ENCODE data around the gene SRRM2. TPM values are rescaled to one million over a fixed set of nuclear protein-coding genes. Genes with fewer than 3 reads are reported as not detected.
"Not testable (repeated sequence)": the region's sequence is repeated elsewhere in the genome, so short reads cannot be mapped to it uniquely, and the experiment has no call there.

SRRM2 gene
- polyA plus RNA-seq, 1 experiment, result 105 TPM

DNA sequence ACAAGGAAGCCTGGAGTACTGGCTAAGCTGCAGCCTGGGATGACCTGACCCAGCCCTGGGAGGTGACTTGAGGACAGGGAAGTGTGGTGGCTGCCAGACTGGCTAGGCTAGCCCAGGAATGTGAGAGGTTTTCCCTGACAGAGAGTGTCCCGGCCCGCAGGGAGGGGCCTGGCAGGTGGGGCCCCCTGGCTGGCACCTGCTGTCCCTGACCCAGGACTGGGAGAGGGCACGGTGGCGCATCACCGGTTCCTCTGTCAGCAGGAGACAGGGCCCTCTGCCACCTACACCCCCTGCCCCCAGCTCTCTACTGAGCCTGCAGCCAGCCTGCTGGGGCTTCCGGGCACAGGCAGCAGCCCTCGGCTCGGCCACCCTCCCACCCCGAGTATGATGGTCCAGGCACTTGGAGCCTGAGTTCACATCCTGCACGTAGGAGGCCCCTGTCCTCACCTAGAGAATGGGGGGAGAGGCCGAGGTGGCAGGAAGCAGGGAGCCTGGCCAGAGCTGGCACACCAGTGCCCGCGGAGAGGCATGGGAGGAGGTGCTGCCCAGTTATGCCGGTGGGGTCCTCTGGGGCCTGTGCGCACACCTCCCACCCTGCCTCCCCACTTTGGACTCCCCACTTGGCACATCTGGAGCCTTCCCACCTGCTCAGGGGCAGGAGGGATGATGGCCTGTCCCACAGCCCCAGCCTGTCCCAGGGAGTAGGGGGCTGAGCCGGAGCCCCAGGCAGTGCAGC lies 32.9 kb upstream of the SRRM2 start:
- CTCF ChIA-PET, result no interaction called here

DNA sequence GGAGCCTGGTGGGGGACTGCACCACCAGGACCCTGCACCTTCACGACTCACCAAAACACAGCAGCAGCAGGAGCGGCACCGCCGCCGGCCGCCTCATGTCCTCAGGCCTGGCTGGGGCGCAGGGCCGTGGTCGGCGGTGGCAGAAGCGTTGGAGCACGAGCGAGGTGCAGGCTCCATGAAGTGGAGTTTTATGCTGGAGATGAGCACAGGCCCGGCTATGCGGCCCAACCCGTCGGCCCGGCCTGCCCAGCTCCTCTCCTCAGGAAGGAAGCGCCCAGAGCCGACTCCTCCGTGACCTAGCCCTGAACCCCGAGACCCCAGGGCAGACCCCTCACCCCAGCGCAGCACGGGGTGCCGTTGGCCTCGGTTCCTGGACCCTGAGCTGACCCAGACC lies 32.4 kb upstream of the SRRM2 start, which contains the start of gene PRSS27:
TSS of gene PRSS27 (minus strand) at position 161 of the 394 bp plus-strand sequence. CDS start at position 97, 64 bp downstream.
- CTCF ChIA-PET, result no interaction called here
- POLR2A ChIA-PET, result no interaction called here
- TF ChIP-seq, protein P1, sequence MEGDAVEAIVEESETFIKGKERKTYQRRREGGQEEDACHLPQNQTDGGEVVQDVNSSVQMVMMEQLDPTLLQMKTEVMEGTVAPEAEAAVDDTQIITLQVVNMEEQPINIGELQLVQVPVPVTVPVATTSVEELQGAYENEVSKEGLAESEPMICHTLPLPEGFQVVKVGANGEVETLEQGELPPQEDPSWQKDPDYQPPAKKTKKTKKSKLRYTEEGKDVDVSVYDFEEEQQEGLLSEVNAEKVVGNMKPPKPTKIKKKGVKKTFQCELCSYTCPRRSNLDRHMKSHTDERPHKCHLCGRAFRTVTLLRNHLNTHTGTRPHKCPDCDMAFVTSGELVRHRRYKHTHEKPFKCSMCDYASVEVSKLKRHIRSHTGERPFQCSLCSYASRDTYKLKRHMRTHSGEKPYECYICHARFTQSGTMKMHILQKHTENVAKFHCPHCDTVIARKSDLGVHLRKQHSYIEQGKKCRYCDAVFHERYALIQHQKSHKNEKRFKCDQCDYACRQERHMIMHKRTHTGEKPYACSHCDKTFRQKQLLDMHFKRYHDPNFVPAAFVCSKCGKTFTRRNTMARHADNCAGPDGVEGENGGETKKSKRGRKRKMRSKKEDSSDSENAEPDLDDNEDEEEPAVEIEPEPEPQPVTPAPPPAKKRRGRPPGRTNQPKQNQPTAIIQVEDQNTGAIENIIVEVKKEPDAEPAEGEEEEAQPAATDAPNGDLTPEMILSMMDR (IDR thresholded peaks at IDR 0.05; ENCODE audit: insufficient read depth, low read depth, low read length), result no peak
- DNase-seq (ENCODE audit: low read depth), result no peak
- Histone ChIP-seq H3K27me3 (ENCODE audit: control insufficient read depth, insufficient read depth, low read length) (no peaks in the 10 kb centered on the region), H3K4me3 (ENCODE audit: low read depth, low read length) (peak within 1 kb of the TSS; percentile 70), H3K36me3 (ENCODE audit: control insufficient read depth, insufficient read depth, low read length) (no peaks in the 10 kb centered on the region)

More for the DNA sequence above, 32.9 kb upstream of the SRRM2 start:
- no peak for DNase-seq (ENCODE audit: low read depth)
- no peaks in the 10 kb centered on the region for H3K36me3 ChIP-seq (ENCODE audit: control insufficient read depth, insufficient read depth, low read length)
- no peak overlapping the region for H3K4me3 ChIP-seq (ENCODE audit: low read depth, low read length)
- no peaks in the 10 kb centered on the region for H3K27me3 ChIP-seq (ENCODE audit: control insufficient read depth, insufficient read depth, low read length)
- TF ChIP-seq, protein P1 (IDR thresholded peaks at IDR 0.05; ENCODE audit: insufficient read depth, low read depth, low read length), result no peak
- POLR2A ChIA-PET, result no interaction called here

DNA sequence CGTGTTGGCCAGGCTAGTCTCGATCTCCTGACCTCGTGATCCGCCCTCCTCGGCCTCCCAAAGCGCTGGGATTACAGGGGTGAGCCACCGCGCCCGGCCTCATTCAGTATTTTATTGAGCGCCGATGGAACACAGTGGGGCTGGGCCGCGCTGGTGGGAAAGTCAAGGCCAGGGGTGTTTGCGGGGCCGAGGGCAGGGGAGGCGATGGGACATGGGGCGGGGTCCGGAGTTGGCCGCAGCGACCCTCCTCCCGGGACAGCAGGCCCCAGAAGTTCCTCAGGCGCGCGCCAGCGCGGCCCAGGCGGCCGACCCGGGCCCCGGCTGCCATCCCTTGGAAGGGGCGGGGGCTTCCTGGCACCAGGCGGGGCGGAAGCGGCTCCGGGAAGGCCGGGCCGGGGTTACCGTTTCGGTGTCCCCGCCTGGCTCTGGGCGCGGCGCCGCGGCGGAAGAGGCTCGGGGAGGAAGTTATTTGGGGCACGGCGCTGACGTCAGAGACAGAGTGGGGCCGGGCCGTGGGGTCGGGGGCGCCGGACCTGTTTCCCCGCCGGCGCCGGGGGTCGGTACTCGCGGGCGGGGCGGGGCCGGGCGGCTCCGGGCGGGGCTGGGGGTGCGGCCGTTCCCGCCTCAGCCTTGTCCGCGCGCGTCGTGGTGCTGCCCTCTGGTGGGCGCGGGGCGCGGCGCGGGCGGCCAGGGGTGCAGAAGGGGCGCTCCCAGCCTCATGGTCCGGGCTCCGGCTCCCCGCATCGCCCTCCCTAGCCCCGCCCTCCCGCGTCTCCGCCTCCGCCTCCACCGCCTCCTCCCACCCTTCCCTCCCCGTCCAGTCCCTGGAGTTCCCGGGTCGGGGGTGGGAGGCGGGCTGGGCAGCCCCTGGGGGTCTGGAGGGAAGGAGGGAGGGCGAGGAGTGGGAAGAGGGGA lies 31.5 kb upstream of the SRRM2 start:
- TF ChIP-seq, protein P1 (IDR thresholded peaks at IDR 0.05; ENCODE audit: insufficient read depth, low read depth, low read length), result peak; percentile 23; the same call in 1 of the 2 replicates
- POLR2A ChIA-PET, result no interaction called here
- no peaks in the 10 kb centered on the region for H3K36me3 ChIP-seq (ENCODE audit: control insufficient read depth, insufficient read depth, low read length)
- peak overlapping the region; percentile 70 for H3K4me3 ChIP-seq (ENCODE audit: low read depth, low read length)
- CTCF ChIA-PET, result interaction anchor here (0.6 kb wide), 1 partner anchor 73 kb away, joined by 3 read pairs; no protein-coding TSS in a partner anchor
- H3K27me3 ChIP-seq (ENCODE audit: control insufficient read depth, insufficient read depth, low read length), result no peaks in the 10 kb centered on the region
- peak; percentile 4 for DNase-seq (ENCODE audit: low read depth)

DNA sequence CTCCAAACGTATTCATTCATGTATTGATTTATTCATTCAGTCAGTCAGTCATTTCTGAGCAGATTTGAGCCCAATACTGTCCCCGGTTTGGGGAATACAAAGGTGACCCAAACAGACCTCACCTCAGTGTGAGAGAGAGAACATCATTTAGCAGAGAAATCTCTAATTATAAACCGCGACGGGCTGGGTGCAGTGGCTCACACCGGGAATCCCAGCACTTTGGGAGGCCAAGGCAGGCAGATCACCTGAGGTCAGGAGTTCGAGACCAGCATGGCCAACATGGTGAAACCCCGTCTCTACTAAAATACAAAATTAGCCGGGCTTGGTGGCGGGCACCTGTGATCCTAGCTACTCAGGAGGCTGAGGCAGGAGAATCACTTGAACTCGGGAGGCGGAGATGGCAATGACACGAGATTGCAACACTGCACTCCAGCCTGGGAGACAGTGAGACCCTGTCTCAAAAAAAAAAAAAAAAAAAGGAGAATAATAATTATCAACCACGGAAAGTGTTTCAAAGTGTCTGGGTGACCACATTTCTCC lies 30.7 kb upstream of the SRRM2 start:
- H3K27me3 ChIP-seq (ENCODE audit: control insufficient read depth, insufficient read depth, low read length); H3K36me3 ChIP-seq (ENCODE audit: control insufficient read depth, insufficient read depth, low read length); POLR2A ChIA-PET; DNase-seq (ENCODE audit: low read depth); CTCF ChIA-PET: not testable (repeated sequence)
- peak overlapping the region; percentile 70 for H3K4me3 ChIP-seq (ENCODE audit: low read depth, low read length)

DNA sequence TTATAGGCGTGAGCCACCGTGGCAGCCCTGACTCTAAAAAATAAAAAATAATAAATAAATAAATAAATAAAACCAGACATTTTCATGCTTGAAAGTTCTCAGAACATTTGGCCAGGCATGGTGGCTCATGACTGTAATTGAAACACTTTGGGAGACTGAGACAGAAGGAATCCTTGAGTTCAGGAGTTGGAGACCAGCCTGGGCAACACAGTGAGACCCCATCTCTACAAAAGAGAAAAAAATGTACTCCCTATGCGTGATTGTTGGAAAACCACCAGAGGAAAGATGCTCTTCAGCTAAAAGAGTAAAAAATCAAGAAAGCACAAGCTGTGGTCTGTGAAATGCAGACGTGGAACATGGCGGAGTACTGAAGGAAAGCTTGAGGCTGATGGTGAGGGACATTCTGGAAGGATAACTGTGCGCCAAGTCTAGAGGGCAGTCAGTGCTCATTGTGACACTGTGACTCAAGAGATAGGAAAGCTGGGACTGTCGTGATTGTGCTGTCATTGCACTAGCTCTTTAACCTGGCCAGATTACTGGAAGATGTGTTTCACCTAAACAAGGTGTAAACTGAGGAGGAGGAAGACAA lies 28.3 kb upstream of the SRRM2 start:
- ChIA-PET POLR2A (no interaction called here), CTCF (interaction anchor here (1.1 kb wide), 1 partner anchor 144 kb away, joined by 4 read pairs; no protein-coding TSS in a partner anchor)
- no peaks in the 10 kb centered on the region for H3K27me3 ChIP-seq (ENCODE audit: control insufficient read depth, insufficient read depth, low read length)
- no peak overlapping the region for H3K4me3 ChIP-seq (ENCODE audit: low read depth, low read length)
- no peaks in the 10 kb centered on the region for H3K36me3 ChIP-seq (ENCODE audit: control insufficient read depth, insufficient read depth, low read length)
- TF ChIP-seq, protein P1 (IDR thresholded peaks at IDR 0.05; ENCODE audit: insufficient read depth, low read depth, low read length), result no peak
- DNase-seq (ENCODE audit: low read depth), result no peak
